ENCODE results near the gene C17orf78. TPM values are rescaled to one million over a fixed set of nuclear protein-coding genes. Genes with fewer than 3 reads are reported as not detected.
A peak's percentile ranks its signal among the peaks of the same experiment; 100 is the strongest.

Gene C17orf78
- total and polyA plus RNA-seq, 4 donors, result not detected

DNA sequence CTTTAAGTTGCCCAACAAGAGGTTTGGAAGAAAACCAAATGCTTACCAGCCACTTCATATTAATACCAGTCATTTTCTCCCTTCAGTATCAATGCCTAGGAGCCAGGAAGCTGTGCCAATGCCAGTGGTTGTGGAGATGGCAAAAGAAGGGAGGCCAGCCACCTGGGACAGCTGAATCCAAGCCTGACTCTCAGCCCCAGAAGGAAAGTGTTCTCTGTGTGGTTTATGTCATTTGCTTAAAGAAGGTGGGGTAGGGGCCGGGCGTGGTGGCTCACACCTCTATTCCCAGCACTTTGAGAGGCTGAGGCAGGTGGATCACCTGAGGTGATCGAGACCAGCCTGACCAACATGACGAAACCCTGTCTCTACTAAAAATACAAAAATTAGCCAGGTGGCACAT, 13.4 kb downstream of the C17orf78 start:
- Histone ChIP-seq H3K36me3 (ENCODE audit: control insufficient read depth in 4 of 4, insufficient read depth in 4 of 4, low read length in 4 of 4) (no peaks in the 10 kb centered on the region), H3K27me3 (ENCODE audit: control insufficient read depth in 3 of 3, insufficient read depth in 3 of 3, low read length in 2 of 3) (no peaks in the 10 kb centered on the region), H3K9me3 (ENCODE audit: control insufficient read depth in 4 of 4, insufficient read depth in 3 of 4, low read length in 3 of 4) (no peaks in the 10 kb centered on the region), H3K9ac (ENCODE audit: insufficient read depth in 1 of 2, low read length in 2 of 2) (no peak overlapping the region), H3K4me1 (ENCODE audit: control insufficient read depth in 5 of 5, insufficient read depth in 5 of 5, low read length in 5 of 5) (peaks cover 0 to 9% (median 0%) of the 10 kb centered on the region in 5 donors), H3K27ac (ENCODE audit: low read depth in 1 of 2, low read length in 1 of 2) (no peak overlapping the region), H3K4me3 (no peak overlapping the region)
- DNase-seq (no peak), ATAC-seq (ENCODE audit: insufficient read depth, low FRiP score) (peak; percentile 27)
- TF ChIP-seq, protein P1, sequence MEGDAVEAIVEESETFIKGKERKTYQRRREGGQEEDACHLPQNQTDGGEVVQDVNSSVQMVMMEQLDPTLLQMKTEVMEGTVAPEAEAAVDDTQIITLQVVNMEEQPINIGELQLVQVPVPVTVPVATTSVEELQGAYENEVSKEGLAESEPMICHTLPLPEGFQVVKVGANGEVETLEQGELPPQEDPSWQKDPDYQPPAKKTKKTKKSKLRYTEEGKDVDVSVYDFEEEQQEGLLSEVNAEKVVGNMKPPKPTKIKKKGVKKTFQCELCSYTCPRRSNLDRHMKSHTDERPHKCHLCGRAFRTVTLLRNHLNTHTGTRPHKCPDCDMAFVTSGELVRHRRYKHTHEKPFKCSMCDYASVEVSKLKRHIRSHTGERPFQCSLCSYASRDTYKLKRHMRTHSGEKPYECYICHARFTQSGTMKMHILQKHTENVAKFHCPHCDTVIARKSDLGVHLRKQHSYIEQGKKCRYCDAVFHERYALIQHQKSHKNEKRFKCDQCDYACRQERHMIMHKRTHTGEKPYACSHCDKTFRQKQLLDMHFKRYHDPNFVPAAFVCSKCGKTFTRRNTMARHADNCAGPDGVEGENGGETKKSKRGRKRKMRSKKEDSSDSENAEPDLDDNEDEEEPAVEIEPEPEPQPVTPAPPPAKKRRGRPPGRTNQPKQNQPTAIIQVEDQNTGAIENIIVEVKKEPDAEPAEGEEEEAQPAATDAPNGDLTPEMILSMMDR (IDR thresholded peaks at IDR 0.05; ENCODE audit: control extremely low read depth, extremely low read depth), result no peak
- WGBS, 2 donors, result 82 to 84% methylated on average over 4 of the region's 4 CpGs

DNA sequence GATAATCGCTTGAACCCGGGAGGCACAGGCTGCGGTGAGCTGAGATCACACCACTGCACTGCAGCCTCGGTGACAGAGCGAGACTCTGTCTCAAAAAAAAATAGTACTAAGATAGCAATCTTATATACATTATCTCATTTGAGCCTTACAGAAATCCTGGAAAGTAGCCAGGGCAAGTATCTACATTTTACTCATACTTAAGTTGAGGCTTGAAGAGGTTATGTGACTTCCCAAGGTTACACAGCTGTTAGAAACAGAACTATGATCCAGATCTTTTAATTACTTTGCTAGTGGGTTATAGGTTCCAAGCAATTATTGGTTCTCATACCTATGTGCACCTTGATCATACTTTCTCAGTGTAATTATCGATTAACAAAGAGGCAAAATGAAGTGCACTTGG, 15.4 kb downstream of the C17orf78 start:
- Histone ChIP-seq H3K36me3 (ENCODE audit: control insufficient read depth in 4 of 4, insufficient read depth in 4 of 4, low read length in 4 of 4) (no peaks in the 10 kb centered on the region), H3K9ac (ENCODE audit: insufficient read depth in 1 of 2, low read length in 2 of 2) (no peak overlapping the region), H3K4me3 (no peak overlapping the region), H3K27me3 (ENCODE audit: control insufficient read depth in 3 of 3, insufficient read depth in 3 of 3, low read length in 2 of 3) (no peaks in the 10 kb centered on the region), H3K4me1 (ENCODE audit: control insufficient read depth in 5 of 5, insufficient read depth in 5 of 5, low read length in 5 of 5) (peaks cover 0 to 9% (median 0%) of the 10 kb centered on the region in 5 donors), H3K27ac (ENCODE audit: low read depth in 1 of 2, low read length in 1 of 2) (no peak overlapping the region), H3K9me3 (ENCODE audit: control insufficient read depth in 4 of 4, insufficient read depth in 3 of 4, low read length in 3 of 4) (no peaks in the 10 kb centered on the region)
- TF ChIP-seq, protein P1 (IDR thresholded peaks at IDR 0.05; ENCODE audit: control extremely low read depth, extremely low read depth), result no peak
- DNase-seq (peak in 1 of 3 donors; percentile 20), ATAC-seq (ENCODE audit: insufficient read depth, low FRiP score) (no peak)
- 92% methylated on average over 6 of the region's 6 CpGs for WGBS, 2 donors

DNA sequence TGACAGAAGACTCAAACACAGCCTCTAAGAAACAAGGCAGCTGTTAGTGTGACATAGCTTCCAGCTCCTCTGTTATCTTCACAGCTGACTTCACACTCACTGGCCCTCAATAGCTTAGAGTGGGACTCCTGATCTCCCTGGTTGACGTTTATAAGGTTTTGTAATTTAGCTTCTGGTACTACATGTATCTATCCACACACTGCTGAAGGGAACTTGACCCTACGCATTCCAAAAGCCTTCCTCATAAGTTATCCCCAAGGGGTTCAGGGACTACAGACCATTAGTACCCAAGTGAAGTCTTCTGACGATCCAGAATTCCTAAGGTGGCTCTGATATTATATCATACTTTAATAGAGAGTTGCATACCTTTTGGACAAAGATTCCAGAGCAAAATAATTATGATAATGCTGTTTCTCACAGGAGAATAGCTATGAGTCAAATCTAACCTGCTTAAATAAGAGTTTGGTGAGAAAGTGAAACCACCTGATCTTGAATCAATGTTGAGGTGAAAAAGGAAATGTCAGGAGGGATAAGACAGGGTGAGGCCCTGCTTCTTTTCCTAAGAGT, 16.3 kb downstream of the C17orf78 start:
- no peaks in the 10 kb centered on the region for H3K9me3 ChIP-seq (ENCODE audit: control insufficient read depth in 4 of 4, insufficient read depth in 3 of 4, low read length in 3 of 4)
- H3K36me3 ChIP-seq (ENCODE audit: control insufficient read depth in 4 of 4, insufficient read depth in 4 of 4, low read length in 4 of 4), result no peaks in the 10 kb centered on the region
- WGBS, 2 donors, result 69 to 80% methylated on average over 3 of the region's 3 CpGs
- H3K9ac ChIP-seq (ENCODE audit: insufficient read depth in 1 of 2, low read length in 2 of 2), result no peak overlapping the region
- H3K4me3 ChIP-seq, result no peak overlapping the region
- peak in 1 of 3 donors; percentile 28 for DNase-seq
- no peaks in the 10 kb centered on the region for H3K27me3 ChIP-seq (ENCODE audit: control insufficient read depth in 3 of 3, insufficient read depth in 3 of 3, low read length in 2 of 3)
- H3K27ac ChIP-seq (ENCODE audit: low read depth in 1 of 2, low read length in 1 of 2), result no peak overlapping the region
- peaks cover 0 to 9% (median 0%) of the 10 kb centered on the region in 5 donors for H3K4me1 ChIP-seq (ENCODE audit: control insufficient read depth in 5 of 5, insufficient read depth in 5 of 5, low read length in 5 of 5)
- TF ChIP-seq, protein P1 (IDR thresholded peaks at IDR 0.05; ENCODE audit: control extremely low read depth, extremely low read depth), result no peak
- ATAC-seq (ENCODE audit: insufficient read depth, low FRiP score), result no peak

DNA sequence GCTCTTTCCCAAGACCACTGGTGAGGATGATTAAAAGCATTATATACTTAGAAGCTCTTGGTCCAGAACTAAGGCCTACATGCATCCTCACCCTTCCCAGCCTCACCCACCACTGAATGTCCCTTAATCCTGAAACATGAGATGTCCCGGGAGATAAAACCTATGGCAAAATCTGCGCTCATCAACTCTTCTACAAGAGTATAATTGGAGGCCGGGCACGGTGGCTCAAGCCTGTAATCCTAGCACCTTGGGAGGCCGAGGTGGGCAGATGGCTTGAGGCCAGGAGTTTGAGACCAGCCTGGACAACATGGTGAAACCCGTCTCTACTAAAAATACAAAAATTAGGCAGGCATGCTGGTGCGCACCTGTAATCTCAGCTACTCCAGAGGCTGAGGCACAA, 17.6 kb downstream of the C17orf78 start:
- H3K9me3 ChIP-seq (ENCODE audit: control insufficient read depth in 4 of 4, insufficient read depth in 3 of 4, low read length in 3 of 4), result no peaks in the 10 kb centered on the region
- no peaks in the 10 kb centered on the region for H3K27me3 ChIP-seq (ENCODE audit: control insufficient read depth in 3 of 3, insufficient read depth in 3 of 3, low read length in 2 of 3)
- H3K4me3 ChIP-seq, result no peak overlapping the region
- H3K36me3 ChIP-seq (ENCODE audit: control insufficient read depth in 4 of 4, insufficient read depth in 4 of 4, low read length in 4 of 4), result no peaks in the 10 kb centered on the region
- DNase-seq, result no peak
- ATAC-seq (ENCODE audit: insufficient read depth, low FRiP score), result no peak
- H3K27ac ChIP-seq (ENCODE audit: low read depth in 1 of 2, low read length in 1 of 2), result no peak overlapping the region
- TF ChIP-seq, protein P1 (IDR thresholded peaks at IDR 0.05; ENCODE audit: control extremely low read depth, extremely low read depth), result no peak
- no peak overlapping the region for H3K9ac ChIP-seq (ENCODE audit: insufficient read depth in 1 of 2, low read length in 2 of 2)
- WGBS, 2 donors, result 96% methylated on average over 7 of the region's 7 CpGs
- H3K4me1 ChIP-seq (ENCODE audit: control insufficient read depth in 5 of 5, insufficient read depth in 5 of 5, low read length in 5 of 5), result peaks cover 0 to 9% (median 0%) of the 10 kb centered on the region in 5 donors
